DMS 273 (cell line): Measurements from ENCODE around the gene TTC7B.

Source experiments
- DNase-seq: peaks from one replicate; lab custom pipeline; 2025; ENCODE audit not compliant: unreplicated experiment; lab: John Stamatoyannopoulos, UW

The TTC7B gene

DNA sequence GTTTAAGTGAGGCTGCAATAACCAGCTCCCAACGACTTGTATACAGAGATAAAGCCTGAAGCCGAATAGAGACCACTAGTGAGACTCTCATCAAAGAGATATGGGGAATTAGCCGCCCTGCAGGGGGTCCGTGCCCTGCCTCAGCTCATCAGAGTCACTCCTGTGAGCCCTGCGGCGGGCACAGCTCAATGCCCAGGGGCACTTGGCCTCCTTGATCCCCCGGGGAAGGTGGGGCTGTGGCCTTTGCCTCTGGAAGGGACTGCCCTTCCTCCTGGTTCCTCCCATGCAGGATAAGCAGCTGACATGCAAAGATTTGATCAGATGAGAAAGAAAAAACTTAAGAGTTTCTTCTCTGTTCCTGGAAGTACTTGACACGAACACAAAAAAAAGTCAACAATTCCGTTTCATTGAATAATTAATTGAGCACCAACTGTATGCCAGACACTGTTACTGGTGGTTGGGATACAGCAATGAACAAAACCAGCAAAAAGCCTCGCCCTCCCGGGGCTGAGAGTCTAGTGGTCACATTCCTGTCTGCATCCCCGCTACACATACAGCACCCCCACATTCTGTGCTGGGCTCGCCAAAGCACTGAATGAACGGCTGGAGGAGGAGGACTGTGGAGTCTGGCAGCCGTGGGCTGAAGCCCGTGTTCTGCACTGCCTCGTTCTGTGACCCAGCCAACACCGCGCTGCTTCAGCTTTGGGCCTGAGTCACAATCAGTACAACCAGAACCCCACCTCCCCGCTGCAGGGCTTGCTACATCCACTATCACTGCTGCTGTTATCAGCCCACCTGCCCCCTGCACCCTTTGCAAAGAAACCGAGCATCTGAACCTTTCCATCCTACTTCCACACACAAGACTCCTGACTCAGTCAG is 10.3 kb downstream of the TTC7B start:
- DNase-seq, result no peak

DNA sequence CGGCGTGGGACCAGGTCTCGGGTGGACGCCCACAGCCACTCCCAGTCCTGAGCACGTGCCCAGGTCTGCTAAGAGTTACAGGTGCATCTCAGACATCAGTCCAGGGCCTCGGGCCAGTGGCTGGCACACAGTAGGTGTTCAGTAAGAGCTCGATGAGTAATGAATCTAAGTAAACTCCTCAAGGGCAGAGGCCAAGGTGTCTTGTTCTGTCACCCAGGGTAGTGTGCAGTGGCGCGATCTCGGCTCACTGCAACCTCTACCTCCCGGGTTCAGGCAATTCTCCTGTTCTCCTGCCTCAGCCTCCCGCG is 11.2 kb downstream of the TTC7B start:
- DNase-seq, result no peak

DNA sequence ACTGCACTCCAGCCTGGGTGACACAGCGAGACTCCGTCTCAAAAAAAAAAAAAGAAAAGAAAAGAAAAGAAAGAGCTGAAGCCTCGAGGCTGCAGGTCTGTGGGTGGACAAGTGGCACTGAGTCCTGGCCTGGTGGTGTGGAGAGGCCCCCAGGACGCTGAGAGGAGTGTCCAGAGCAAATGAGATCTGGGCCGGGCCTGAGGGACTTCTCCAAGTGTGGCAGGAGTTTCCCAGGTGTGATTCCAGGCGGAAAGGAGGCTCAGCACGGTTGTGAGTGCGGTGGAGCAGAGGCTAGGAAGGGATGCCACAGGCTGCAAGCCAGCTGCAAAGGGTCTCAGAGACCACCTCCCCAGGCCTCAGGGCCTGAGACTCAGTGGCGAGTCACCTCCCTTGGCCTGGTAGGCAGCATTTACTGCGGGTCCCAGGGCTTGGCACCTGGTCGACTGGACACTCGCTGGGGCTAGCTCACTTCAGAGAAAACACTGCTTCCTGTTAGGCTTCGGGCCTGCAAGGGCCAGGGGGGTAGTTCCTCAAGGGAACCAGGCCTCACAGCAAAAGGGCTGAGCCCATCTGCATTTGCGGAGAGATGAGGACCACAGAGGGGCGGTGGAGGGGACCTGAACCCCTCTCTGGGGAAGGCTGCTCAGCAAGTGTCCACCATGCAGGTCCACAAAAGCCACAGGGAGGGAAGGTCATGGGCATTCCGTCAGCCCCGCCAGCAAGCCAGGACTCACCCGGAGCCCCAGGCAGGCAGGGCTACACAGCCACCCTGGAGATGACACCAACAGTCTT is 11.7 kb downstream of the TTC7B start:
- no peak for DNase-seq

GRCh38 chr14:90803249-90803648 is 13.0 kb downstream of the TTC7B start:
- DNase-seq, result no peak

GRCh38 chr14:90799420-90799819 is 16.8 kb downstream of the TTC7B start:
- no peak for DNase-seq

GRCh38 chr14:90797919-90798318 is 18.3 kb downstream of the TTC7B start:
- no peak for DNase-seq

GRCh38 chr14:90797451-90797850 is 18.8 kb downstream of the TTC7B start:
- DNase-seq, result peak; percentile 23

DNA sequence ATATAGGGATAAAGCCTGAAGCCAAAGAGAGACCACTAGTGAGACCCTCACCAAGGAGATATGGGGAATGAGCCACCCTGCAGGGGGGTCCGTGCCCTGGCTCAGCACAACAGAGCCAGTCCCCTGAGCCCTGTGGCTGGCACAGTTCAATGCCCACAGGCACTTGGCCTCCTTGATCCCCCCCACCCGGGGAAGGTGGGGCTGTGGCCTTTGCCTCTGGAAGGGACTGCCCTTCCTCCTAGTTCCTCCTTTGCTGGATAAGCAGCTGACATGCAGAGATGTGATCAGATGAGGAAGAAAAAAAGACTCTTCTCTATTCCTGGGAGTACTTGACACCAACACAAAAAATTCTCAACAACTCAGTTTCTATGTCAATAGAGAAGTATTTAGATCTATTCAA is 19.9 kb downstream of the TTC7B start:
- no peak for DNase-seq

- DNase-seq, result no peak
These were observed 20.5 kb downstream of the TTC7B start for GRCh38 chr14:90795744-90796143.

- no peak for DNase-seq
These were observed 24.7 kb downstream of the TTC7B start for GRCh38 chr14:90791486-90791885.

DNA sequence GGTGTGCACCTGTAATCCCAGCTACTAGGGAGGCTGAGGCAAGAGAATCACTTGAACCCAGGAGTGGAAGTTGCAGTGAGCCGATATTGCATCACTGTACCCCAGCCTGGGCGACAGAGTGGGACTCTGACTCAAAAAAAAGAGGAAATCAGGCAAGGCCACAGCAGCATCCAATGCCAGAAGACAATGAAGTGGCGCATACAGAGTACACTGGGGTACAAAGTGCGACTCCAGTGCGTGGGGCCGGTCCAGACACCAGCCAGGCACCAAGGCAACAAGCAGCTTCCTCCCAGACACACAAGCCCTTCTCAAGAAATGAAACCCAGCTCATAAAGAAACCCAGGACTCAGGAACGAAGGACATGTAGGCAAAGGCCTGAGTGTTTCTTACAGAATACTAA is 28.2 kb downstream of the TTC7B start:
- no peak for DNase-seq

DNA sequence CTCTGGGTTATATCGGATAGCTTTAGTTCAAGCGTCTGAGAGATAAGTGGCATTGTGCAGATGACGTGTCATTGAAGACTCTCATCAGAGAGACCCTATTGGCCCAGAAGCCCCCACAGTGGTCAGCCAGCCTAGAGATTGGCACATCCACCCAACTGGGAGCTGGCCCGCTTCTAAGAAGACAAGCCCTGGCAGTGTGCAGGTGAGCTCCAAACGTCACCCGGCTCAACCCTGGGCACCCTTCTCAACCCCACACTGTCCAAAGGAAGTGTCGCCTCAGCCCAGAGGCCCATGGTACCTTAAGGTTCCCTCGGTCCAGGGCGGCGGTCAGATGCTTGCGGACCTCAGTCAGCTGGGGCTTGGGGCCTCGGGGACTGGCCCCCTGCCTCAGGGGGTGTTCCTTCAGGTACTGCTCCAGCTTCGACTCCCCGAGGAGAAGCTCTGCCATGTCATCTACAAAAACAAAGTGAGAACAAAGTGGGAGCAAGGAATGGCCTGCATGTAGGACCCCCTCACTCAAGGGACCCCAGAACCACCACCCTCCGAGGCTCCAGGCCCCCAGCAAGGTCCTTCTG is 30.3 kb downstream of the TTC7B start:
- no peak for DNase-seq

- DNase-seq, result peak; percentile 61
These were observed 30.8 kb downstream of the TTC7B start for GRCh38 chr14:90785471-90785870.

- DNase-seq, result no peak
These were observed 31.5 kb downstream of the TTC7B start for GRCh38 chr14:90784621-90785270.

- DNase-seq, result no peak
These were observed 32.9 kb downstream of the TTC7B start for GRCh38 chr14:90783344-90783743.

GRCh38 chr14:90782892-90783291 is 33.3 kb downstream of the TTC7B start:
- no peak for DNase-seq

- no peak for DNase-seq
These were observed 34.4 kb downstream of the TTC7B start for GRCh38 chr14:90781876-90782275.

- no peak for DNase-seq
These were observed 34.9 kb downstream of the TTC7B start for GRCh38 chr14:90781344-90781761.

DNA sequence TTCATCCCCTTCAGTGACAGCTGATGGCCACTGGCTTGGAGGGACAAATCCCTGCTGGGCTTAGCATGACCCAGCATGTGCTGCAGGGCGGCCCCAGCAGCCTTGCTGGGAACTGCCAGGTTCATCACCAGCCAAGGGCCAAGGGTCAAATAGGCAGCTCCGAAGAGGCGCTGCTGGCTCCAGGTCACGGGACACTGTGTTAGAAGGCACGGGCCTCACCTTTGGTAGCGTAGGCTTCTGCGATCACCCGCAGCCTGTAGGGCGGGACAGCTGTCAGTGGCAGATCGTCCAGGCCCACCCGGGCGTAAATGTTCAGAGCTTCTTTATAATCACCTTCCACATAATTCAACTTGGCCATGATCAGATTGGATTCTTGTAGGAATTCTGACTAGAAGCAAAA is 35.7 kb downstream of the TTC7B start:
- DNase-seq, result no peak

DNA sequence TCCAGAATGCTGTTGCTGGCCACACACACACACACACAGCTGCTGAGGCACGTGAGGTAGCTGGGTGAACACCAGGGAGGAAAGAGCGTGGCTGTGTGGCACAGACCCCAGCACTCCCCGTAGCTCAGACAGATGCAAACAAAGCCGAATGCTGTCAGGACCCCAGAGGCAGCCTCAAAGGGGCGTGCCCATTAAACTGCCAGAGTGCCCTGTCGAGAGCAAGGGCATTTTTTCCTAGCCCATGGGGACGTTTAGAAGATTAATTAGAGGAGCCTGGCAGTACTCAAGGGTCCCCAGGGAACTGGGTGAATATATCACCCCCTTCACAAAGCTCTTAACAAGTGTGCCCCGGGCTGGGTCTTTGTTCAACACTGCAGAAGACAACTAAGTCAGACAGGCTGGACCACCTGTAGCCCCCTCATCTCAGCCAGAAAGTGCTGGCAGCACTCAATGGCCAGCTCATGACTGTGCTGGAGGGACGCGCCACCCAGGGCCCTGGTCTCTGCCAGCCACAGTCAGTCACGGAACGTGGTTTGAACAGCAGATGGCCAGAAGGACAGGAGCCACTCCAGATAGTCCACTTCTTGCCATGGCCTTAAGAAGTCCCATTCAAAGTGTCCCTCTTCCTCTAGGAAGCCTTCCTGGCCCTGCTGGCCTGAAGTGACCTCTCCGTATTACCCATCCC is 37.5 kb downstream of the TTC7B start:
- no peak for DNase-seq
